ENCODE measurements around the gene SH2D4B. TPM values are rescaled to one million over a fixed set of nuclear protein-coding genes. Genes with fewer than 3 reads are reported as not detected.
A peak's percentile ranks its signal among the peaks of the same experiment; 100 is the strongest.

SH2D4B gene
- total RNA-seq, 4 donors from 2014 or later: 0.18 to 0.23 TPM; not detected in 2

DNA sequence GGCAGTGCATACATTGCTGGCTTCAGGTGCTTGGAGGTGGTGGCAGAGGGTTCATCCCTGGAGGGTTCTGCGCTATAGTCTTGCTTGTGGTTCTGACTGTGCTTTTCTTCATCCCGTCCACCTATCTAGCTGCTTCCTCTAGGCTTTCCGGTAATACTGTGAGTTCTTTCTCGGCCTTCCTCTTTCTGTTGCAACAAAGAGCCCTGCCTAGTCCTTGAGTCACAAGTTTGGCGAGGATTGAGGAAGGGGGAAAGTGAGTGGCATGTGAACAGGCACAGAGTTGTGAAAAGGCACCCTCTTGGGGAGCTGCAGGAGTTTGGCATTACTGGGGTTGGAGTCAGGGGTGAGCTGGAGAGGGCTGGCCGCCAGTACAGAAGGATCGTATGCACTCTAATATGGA lies 123.0 kb downstream of the SH2D4B start:
- TF ChIP-seq POLR2A (IDR thresholded peaks at IDR 0.05) (no peak), EP300 (IDR thresholded peaks at IDR 0.05) (no peak)
- TF ChIP-seq, protein P1, sequence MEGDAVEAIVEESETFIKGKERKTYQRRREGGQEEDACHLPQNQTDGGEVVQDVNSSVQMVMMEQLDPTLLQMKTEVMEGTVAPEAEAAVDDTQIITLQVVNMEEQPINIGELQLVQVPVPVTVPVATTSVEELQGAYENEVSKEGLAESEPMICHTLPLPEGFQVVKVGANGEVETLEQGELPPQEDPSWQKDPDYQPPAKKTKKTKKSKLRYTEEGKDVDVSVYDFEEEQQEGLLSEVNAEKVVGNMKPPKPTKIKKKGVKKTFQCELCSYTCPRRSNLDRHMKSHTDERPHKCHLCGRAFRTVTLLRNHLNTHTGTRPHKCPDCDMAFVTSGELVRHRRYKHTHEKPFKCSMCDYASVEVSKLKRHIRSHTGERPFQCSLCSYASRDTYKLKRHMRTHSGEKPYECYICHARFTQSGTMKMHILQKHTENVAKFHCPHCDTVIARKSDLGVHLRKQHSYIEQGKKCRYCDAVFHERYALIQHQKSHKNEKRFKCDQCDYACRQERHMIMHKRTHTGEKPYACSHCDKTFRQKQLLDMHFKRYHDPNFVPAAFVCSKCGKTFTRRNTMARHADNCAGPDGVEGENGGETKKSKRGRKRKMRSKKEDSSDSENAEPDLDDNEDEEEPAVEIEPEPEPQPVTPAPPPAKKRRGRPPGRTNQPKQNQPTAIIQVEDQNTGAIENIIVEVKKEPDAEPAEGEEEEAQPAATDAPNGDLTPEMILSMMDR (IDR thresholded peaks at IDR 0.05): no peak
- Histone ChIP-seq H3K4me3 (no peak overlapping the region), H3K4me1 (peaks cover 17% of the 10 kb centered on the region), H3K27me3 (no peaks in the 10 kb centered on the region), H3K27ac (no peak overlapping the region), H3K36me3 (no peaks in the 10 kb centered on the region), H3K9me3 (peaks cover 5% of the 10 kb centered on the region)
- WGBS: 93% methylated on average over 7 of the region's 7 CpGs
- DNase-seq (ENCODE audit: low spot score in 2 of 2): no peak

DNA sequence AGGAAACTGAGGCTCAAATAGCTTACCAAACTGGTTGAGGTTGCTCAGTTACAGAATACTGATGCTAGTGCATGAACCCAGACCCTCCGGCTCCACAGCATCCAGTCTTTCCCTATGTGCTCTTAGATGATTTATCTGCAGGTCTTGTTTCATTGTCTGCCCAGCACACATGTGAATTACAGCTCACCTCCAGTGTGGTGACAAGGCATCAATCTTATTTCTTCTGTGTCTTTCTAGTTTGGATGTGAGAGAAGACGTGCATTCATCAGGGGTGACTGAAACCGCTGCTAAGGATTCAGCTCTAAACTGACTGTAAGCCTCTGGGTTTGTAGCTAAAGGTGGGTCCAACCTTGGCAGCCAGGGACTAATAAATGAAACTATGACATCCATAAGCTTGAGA lies 123.8 kb downstream of the SH2D4B start:
- Histone ChIP-seq H3K9me3 (peaks cover 1% of the 10 kb centered on the region), H3K4me1 (peaks cover 17% of the 10 kb centered on the region), H3K36me3 (no peaks in the 10 kb centered on the region), H3K27ac (no peak overlapping the region), H3K4me3 (no peak overlapping the region), H3K27me3 (no peaks in the 10 kb centered on the region)
- no peak for DNase-seq (ENCODE audit: low spot score in 2 of 2)
- 94% methylated on average over 3 of the region's 3 CpGs for WGBS
- TF ChIP-seq POLR2A (IDR thresholded peaks at IDR 0.05) (no peak), POLR2AphosphoS5 (IDR thresholded peaks at IDR 0.05) (no peak), EP300 (IDR thresholded peaks at IDR 0.05) (no peak)
- TF ChIP-seq, protein P1 (IDR thresholded peaks at IDR 0.05): no peak

DNA sequence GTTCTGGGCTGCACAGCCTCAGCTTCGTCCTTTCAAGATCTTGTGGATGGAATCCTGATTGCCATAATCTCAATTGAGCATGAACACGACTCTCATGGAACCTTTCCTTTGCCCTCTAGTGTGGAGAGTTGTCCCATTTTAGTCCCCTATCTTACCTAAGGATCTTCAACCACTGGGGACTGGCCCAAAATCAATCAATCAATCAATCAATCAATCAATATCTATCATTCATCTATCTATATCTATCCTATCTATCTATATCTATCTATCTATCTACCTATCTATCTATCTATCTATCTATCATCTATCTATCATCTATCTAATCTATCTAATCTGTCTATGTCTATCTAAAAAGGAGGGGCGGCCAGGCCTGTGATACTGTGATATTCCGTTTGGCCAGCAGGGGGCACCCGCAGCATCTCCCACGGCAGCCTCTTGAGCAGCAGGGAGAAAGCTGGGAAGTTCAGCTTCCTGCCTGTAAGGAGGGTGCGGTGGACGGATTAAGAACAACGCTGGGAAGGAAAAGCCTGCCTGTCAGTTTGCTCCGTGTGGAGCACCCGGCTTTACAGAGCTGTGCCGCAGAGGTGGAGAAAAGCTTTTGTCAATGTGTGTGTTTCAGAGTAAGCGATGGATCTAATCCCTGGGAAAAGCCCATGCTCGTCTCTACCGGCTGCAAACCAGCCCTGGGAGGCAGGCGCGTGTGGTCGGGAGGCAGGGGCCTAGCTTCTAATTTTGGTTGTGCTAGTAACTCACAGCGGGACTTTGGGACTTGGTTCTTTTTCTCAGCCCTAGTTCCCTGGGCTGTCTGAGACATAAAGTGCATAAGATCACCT lies 124.9 kb downstream of the SH2D4B start:
- TF ChIP-seq, protein P1 (IDR thresholded peaks at IDR 0.05): peak; percentile 84 to 90
- TF ChIP-seq EP300 (IDR thresholded peaks at IDR 0.05): no peak
- no peak for TF ChIP-seq POLR2AphosphoS5 (IDR thresholded peaks at IDR 0.05)
- TF ChIP-seq POLR2A (IDR thresholded peaks at IDR 0.05): no peak
- Histone ChIP-seq H3K27me3 (no peaks in the 10 kb centered on the region), H3K36me3 (no peaks in the 10 kb centered on the region), H3K4me3 (peak overlapping the region; percentile 7), H3K9me3 (no peaks in the 10 kb centered on the region), H3K4me1 (peaks cover 17% of the 10 kb centered on the region), H3K27ac (no peak overlapping the region)
- WGBS: 7% methylated on average over 18 of the region's 19 CpGs
- DNase-seq (ENCODE audit: low spot score in 2 of 2): peak; percentile 89 to 90

DNA sequence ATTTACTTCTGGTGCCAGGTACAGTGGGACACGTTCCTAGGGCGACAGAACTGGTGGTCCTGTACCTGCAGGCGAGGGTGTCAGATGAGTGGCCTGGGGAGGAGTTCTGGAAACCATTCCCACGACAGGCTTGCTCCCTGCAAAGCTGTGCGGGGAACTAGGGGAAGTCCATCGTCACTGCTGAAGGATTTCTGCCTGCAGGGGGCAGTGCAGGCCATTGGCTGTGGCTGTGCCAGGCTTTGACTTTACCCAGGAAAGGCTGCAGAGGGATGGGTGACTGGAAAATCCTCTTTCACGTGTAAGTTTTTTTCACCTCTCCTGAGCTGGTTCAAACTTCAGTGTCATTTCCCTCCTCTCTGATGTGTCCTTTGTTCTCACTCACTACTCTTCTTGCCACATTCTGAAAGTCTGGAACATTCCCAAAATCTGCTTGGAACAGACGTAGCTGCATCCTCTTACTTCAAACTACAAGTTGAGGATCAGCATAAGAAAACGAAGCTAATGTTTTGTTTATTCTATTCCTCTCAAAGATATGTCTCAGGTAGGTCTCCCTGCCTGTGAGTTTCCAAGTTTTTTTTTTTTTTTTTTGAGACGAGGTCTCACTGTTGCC lies 126.5 kb downstream of the SH2D4B start:
- Histone ChIP-seq H3K27ac (no peak overlapping the region), H3K36me3 (no peaks in the 10 kb centered on the region), H3K9me3 (no peaks in the 10 kb centered on the region), H3K4me1 (peaks cover 17% of the 10 kb centered on the region), H3K27me3 (no peaks in the 10 kb centered on the region), H3K4me3 (no peak overlapping the region)
- TF ChIP-seq POLR2A (IDR thresholded peaks at IDR 0.05): no peak
- TF ChIP-seq, protein P1 (IDR thresholded peaks at IDR 0.05): peak; percentile 25 to 83
- DNase-seq (ENCODE audit: low spot score in 2 of 2): peak; percentile 77 to 85
- WGBS: 18% methylated on average over 10 of the region's 10 CpGs

DNA sequence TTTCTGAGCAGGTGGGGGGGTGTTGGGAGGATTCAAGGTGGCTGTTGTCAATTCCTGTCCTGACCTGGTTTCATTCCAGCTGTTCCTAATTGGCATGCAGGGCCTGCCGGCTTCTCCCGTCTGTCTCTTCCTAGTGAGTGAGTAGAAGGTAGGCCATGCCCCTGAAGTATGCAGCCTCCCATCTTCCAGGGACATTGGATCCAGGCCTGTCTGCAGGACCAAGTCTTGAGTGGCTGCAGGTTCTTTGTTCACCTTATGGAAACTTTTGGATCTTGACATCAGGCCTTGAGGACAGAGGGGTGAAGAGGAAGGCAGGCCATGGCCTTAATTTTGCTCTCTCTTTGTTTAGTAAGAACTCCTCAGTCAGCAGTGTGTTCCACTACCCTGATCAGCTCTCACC lies 131.8 kb downstream of the SH2D4B start:
- DNase-seq (ENCODE audit: low spot score in 2 of 2): peak in 1 of 2 donors; percentile 52
- WGBS: 70% methylated on average over 2 of the region's 2 CpGs
- H3K27me3 ChIP-seq: no peaks in the 10 kb centered on the region
- TF ChIP-seq, protein P1 (IDR thresholded peaks at IDR 0.05): no peak
- no peak for TF ChIP-seq POLR2AphosphoS5 (IDR thresholded peaks at IDR 0.05)
- no peak for TF ChIP-seq EP300 (IDR thresholded peaks at IDR 0.05)
- TF ChIP-seq POLR2A (IDR thresholded peaks at IDR 0.05): no peak
- no peaks in the 10 kb centered on the region for H3K36me3 ChIP-seq
- no peaks in the 10 kb centered on the region for H3K4me1 ChIP-seq
- H3K27ac ChIP-seq: no peak overlapping the region
- H3K4me3 ChIP-seq: no peak overlapping the region
- no peaks in the 10 kb centered on the region for H3K9me3 ChIP-seq
